Measurements from ENCODE around the gene ATP1A2. TPM values are rescaled to one million over a fixed set of nuclear protein-coding genes. Genes with fewer than 3 reads are reported as not detected.

The ATP1A2 gene
- total RNA-seq, 4 donors from 2014 or later = 2.2 to 32.6 (median 5.3) TPM

GRCh38 chr1:160130486-160130885 is 14.9 kb downstream of the ATP1A2 start:
- Histone ChIP-seq H3K4me1 (peaks cover 0 to 20% (median 6%) of the 10 kb centered on the region in 3 donors), H3K36me3 (peaks cover 0 to 6% (median 0%) of the 10 kb centered on the region in 3 donors), H3K4me3 (no peak overlapping the region), H3K27me3 (no peaks in the 10 kb centered on the region), H3K27ac (peak overlapping the region in 3 of 4 donors; percentile 69 to 80 (median 74)), H3K9me3 (no peaks in the 10 kb centered on the region)
- WGBS, 2 donors = 27 to 88% methylated on average over 1 to 5 of the region's 5 CpGs
- TF ChIP-seq POLR2A (IDR thresholded peaks at IDR 0.05) (no peak), CTCF (IDR thresholded peaks at IDR 0.05) (no peak)
- DNase-seq = no peak
- intact Hi-C loops (cut with DNase I) = no loop called here

- TF ChIP-seq CTCF (IDR thresholded peaks at IDR 0.05) = no peak
- no peak for TF ChIP-seq POLR2A (IDR thresholded peaks at IDR 0.05)
- WGBS, 2 donors = 100% methylated on average over 1 of the region's 1 CpG
- peak overlapping the region in 3 of 4 donors; percentile 69 to 80 (median 74) for H3K27ac ChIP-seq
These were observed 15.4 kb downstream of the ATP1A2 start for GRCh38 chr1:160130939-160131338.

GRCh38 chr1:160131803-160132565 is 16.4 kb downstream of the ATP1A2 start:
- no peak for DNase-seq
- no peaks in the 10 kb centered on the region for H3K27me3 ChIP-seq
- peak overlapping the region; percentile 46 to 80 (median 74) for H3K27ac ChIP-seq
- WGBS, 2 donors = 65 to 82% methylated on average over 8 of the region's 8 CpGs
- intact Hi-C loops (cut with DNase I) = no loop called here
- H3K9me3 ChIP-seq = no peaks in the 10 kb centered on the region
- H3K4me1 ChIP-seq = peaks cover 0 to 15% (median 4%) of the 10 kb centered on the region in 3 donors
- peaks cover 0 to 6% (median 0%) of the 10 kb centered on the region in 3 donors for H3K36me3 ChIP-seq
- TF ChIP-seq CTCF (IDR thresholded peaks at IDR 0.05) (no peak), POLR2A (IDR thresholded peaks at IDR 0.05) (no peak)
- H3K4me3 ChIP-seq = no peak overlapping the region

More at GRCh38 chr1:160130939-160131338, 15.4 kb downstream of the ATP1A2 start:
- H3K4me3 ChIP-seq = no peak overlapping the region
- H3K27me3 ChIP-seq = no peaks in the 10 kb centered on the region
- peaks cover 0 to 16% (median 4%) of the 10 kb centered on the region in 3 donors for H3K4me1 ChIP-seq
- DNase-seq = no peak
- intact Hi-C loops (cut with DNase I) = no loop called here
- H3K36me3 ChIP-seq = peaks cover 0 to 6% (median 0%) of the 10 kb centered on the region in 3 donors
- no peaks in the 10 kb centered on the region for H3K9me3 ChIP-seq

GRCh38 chr1:160133990-160134770 is 18.6 kb downstream of the ATP1A2 start:
- H3K27ac ChIP-seq = peak overlapping the region in 2 of 4 donors; percentile 55 to 73
- peaks cover 0 to 7% (median 0%) of the 10 kb centered on the region in 3 donors for H3K4me1 ChIP-seq
- WGBS, 2 donors = 83 to 85% methylated on average over 7 to 9 of the region's 9 CpGs
- H3K9me3 ChIP-seq = no peaks in the 10 kb centered on the region
- no peaks in the 10 kb centered on the region for H3K27me3 ChIP-seq
- peaks cover 0 to 5% (median 0%) of the 10 kb centered on the region in 3 donors for H3K36me3 ChIP-seq
- TF ChIP-seq POLR2A (IDR thresholded peaks at IDR 0.05) = no peak
- TF ChIP-seq CTCF (IDR thresholded peaks at IDR 0.05) = no peak
- DNase-seq = no peak
- H3K4me3 ChIP-seq = no peak overlapping the region
- intact Hi-C loops (cut with DNase I) = no loop called here
